WERI-Rb-1 (cell line): ENCODE measurements around the gene TSPAN32.
"Not testable (repeated sequence)": the region's sequence is repeated elsewhere in the genome, so short reads cannot be mapped to it uniquely, and the experiment has no call there.

Experiments used
- DNase-seq: peaks from one replicate; pipeline ENCODE4 v3.0.0-alpha.2; 2020
- H3K27ac ChIP-seq: fragments of 250-450 bp; sonication (Bioruptor Pico); 2 replicates; pipeline ENCODE4 v1.5.1; 2020; ENCODE audit warnings: mild to moderate bottlenecking, moderate library complexity
- H3K27me3 ChIP-seq: fragments of 250-450 bp; sonication (Bioruptor Pico); 2 replicates; pipeline ENCODE4 v1.5.1; 2021; ENCODE audit warnings: mild to moderate bottlenecking, low read depth, moderate library complexity; ENCODE audit not compliant: insufficient read depth, severe bottlenecking
- H3K36me3 ChIP-seq: fragments of 250-450 bp; sonication (Bioruptor Pico); 2 replicates; pipeline ENCODE4 v1.5.1; 2020; ENCODE audit warnings: mild to moderate bottlenecking, moderate library complexity
- H3K4me3 ChIP-seq: 2 replicates; pipeline ENCODE4 v1.5.1; 2011; ENCODE audit warnings: low read depth, mild to moderate bottlenecking, control low read depth, low read length
- H3K9me3 ChIP-seq: fragments of 250-450 bp; sonication (Bioruptor Pico); 2 replicates; pipeline ENCODE4 v1.5.1; 2021; ENCODE audit warnings: mild to moderate bottlenecking, moderate library complexity; ENCODE audit not compliant: severe bottlenecking
- CTCF ChIP-seq: IDR thresholded peaks from 2 replicates; pipeline ENCODE4 v1.5.1; 2011; ENCODE audit warnings: low read depth, mild to moderate bottlenecking, control low read depth, inconsistent platforms, low read length

TSPAN32 gene

GRCh38 chr11:2355000-2355644 is 53.3 kb downstream of the TSPAN32 start:
- DNase-seq = no peak

GRCh38 chr11:2357246-2357645 is 55.4 kb downstream of the TSPAN32 start:
- no peak for DNase-seq
- no peak for TF ChIP-seq CTCF
- Histone ChIP-seq H3K36me3 (no peaks in the 10 kb centered on the region), H3K4me3 (no peak overlapping the region), H3K27ac (no peak overlapping the region), H3K27me3 (no peaks in the 10 kb centered on the region), H3K9me3 (no peaks in the 10 kb centered on the region)

More at GRCh38 chr11:2355000-2355644, 53.3 kb downstream of the TSPAN32 start:
- Histone ChIP-seq H3K4me3 (no peak overlapping the region), H3K27ac (no peak overlapping the region), H3K9me3 (no peaks in the 10 kb centered on the region), H3K27me3 (no peaks in the 10 kb centered on the region), H3K36me3 (no peaks in the 10 kb centered on the region)
- TF ChIP-seq CTCF = no peak

- H3K27me3 ChIP-seq, H3K36me3 ChIP-seq, H3K4me3 ChIP-seq, DNase-seq, H3K9me3 ChIP-seq, H3K27ac ChIP-seq: not testable (repeated sequence)
Observed at GRCh38 chr11:2357651-2358050, 55.8 kb downstream of the TSPAN32 start.

- no peaks in the 10 kb centered on the region for H3K36me3 ChIP-seq
- no peaks in the 10 kb centered on the region for H3K27me3 ChIP-seq
- DNase-seq = no peak
- H3K27ac ChIP-seq = no peak overlapping the region
- TF ChIP-seq CTCF = no peak
- H3K9me3 ChIP-seq = no peaks in the 10 kb centered on the region
- H3K4me3 ChIP-seq = no peak overlapping the region
Observed at GRCh38 chr11:2358754-2359442, 57.1 kb downstream of the TSPAN32 start.

GRCh38 chr11:2359557-2359956 is 57.7 kb downstream of the TSPAN32 start:
- Histone ChIP-seq H3K36me3 (no peaks in the 10 kb centered on the region), H3K27ac (no peak overlapping the region), H3K9me3 (no peaks in the 10 kb centered on the region), H3K27me3 (no peaks in the 10 kb centered on the region), H3K4me3 (no peak overlapping the region)
- DNase-seq = no peak
- no peak for TF ChIP-seq CTCF

- Histone ChIP-seq H3K36me3 (no peaks in the 10 kb centered on the region), H3K9me3 (no peaks in the 10 kb centered on the region), H3K27ac (no peak overlapping the region), H3K27me3 (no peaks in the 10 kb centered on the region), H3K4me3 (no peak overlapping the region)
- TF ChIP-seq CTCF = no peak
- DNase-seq = no peak
Observed at GRCh38 chr11:2360081-2360642, 58.3 kb downstream of the TSPAN32 start.
